DOHH2 (cell line): Measurements from ENCODE around the gene CRADD.

Experiments used
- H3F3A ChIP-seq: fragments of 200-600 bp; sonication (generic), shearing (Covaris generic); 2 replicates; pipeline ENCODE4 v1.6.0; 2016; ENCODE audit warnings: antibody characterized with exemption, mild to moderate bottlenecking; ENCODE audit not compliant: control insufficient read depth, insufficient read depth
- H3K27ac ChIP-seq: fragments of 200-600 bp; sonication (generic); 2 replicates; pipeline ENCODE4 v1.5.1; 2014; ENCODE audit warnings: low read depth, mild to moderate bottlenecking, low read length, moderate library complexity
- H3K27me3 ChIP-seq: fragments of 200-600 bp; sonication (generic); 2 replicates; pipeline ENCODE4 v1.6.1; 2014; ENCODE audit warnings: mild to moderate bottlenecking, low read length, mixed read lengths; ENCODE audit not compliant: control insufficient read depth
- H3K36me3 ChIP-seq: fragments of 200-600 bp; sonication (generic); 2 replicates; pipeline ENCODE4 v1.6.1; 2014; ENCODE audit warnings: mild to moderate bottlenecking, low read length, moderate library complexity, mixed read lengths; ENCODE audit not compliant: control insufficient read depth
- H3K4me1 ChIP-seq: fragments of 200-600 bp; sonication (generic); 2 replicates; pipeline ENCODE4 v1.6.1; 2014; ENCODE audit warnings: mild to moderate bottlenecking, low read length, mixed read lengths; ENCODE audit not compliant: control insufficient read depth
- H3K4me2 ChIP-seq: fragments of 200-600 bp; sonication (generic); 2 replicates; pipeline ENCODE4 v1.6.0; 2014; ENCODE audit warnings: mild to moderate bottlenecking, low read length, moderate library complexity
- H3K4me3 ChIP-seq: fragments of 200-600 bp; sonication (generic); 2 replicates; pipeline ENCODE4 v1.5.1; 2014; ENCODE audit warnings: mild to moderate bottlenecking, low read length, mixed read lengths
- H3K79me2 ChIP-seq: fragments of 200-600 bp; sonication (generic); 2 replicates; pipeline ENCODE4 v1.6.1; 2014; ENCODE audit warnings: mild to moderate bottlenecking, low read length, mixed read lengths; ENCODE audit not compliant: control insufficient read depth
- H3K9me2 ChIP-seq: fragments of 200-600 bp; sonication (generic); replicated peaks from 2 replicates; pipeline ENCODE4 v1.6.1; 2014; ENCODE audit warnings: mild to moderate bottlenecking, low read length, mixed read lengths; ENCODE audit not compliant: control insufficient read depth
- H3K9me3 ChIP-seq: fragments of 200-600 bp; sonication (generic); 2 replicates; pipeline ENCODE4 v1.6.1; 2014; ENCODE audit warnings: antibody characterized with exemption, low read length, mixed read lengths; ENCODE audit not compliant: control insufficient read depth, insufficient read depth
- H4K20me1 ChIP-seq: fragments of 200-600 bp; sonication (generic); 2 replicates; pipeline ENCODE4 v1.6.0; 2014; ENCODE audit warnings: low read depth, mild to moderate bottlenecking, antibody characterized with exemption, low read length, moderate library complexity; ENCODE audit not compliant: control insufficient read depth, insufficient read depth
- CTCF ChIP-seq: fragments of 200-600 bp; sonication (generic); IDR thresholded peaks from one replicate; pipeline ENCODE4 v1.5.1; 2014; ENCODE audit warnings: antibody characterized with exemption, mild to moderate bottlenecking, low read depth, low read length; ENCODE audit not compliant: poor library complexity, severe bottlenecking
- EZH2phosphoT487 ChIP-seq: fragments of 200-600 bp; sonication (generic); IDR thresholded peaks from 2 replicates; pipeline ENCODE4 v1.6.1; 2017; ENCODE audit warnings: borderline replicate concordance, mild to moderate bottlenecking, antibody characterized with exemption, low read length, moderate library complexity, mixed read lengths

The CRADD gene

GRCh38 chr12:93704625-93705024 is 27.4 kb downstream of the CRADD start:
- Histone ChIP-seq H3K36me3 (no peaks in the 10 kb centered on the region), H3K27ac (no peak overlapping the region), H4K20me1 (no peaks in the 10 kb centered on the region), H3F3A (no peaks in the 10 kb centered on the region), H3K9me3 (no peaks in the 10 kb centered on the region), H3K9me2 (no peaks in the 10 kb centered on the region), H3K27me3 (no peaks in the 10 kb centered on the region), H3K4me2 (no peak overlapping the region), H3K79me2 (no peaks in the 10 kb centered on the region), H3K4me3 (no peak overlapping the region), H3K4me1 (peaks cover 1% of the 10 kb centered on the region; the same call in 1 of the 2 replicates)
- TF ChIP-seq CTCF (no peak), EZH2phosphoT487 (no peak)

GRCh38 chr12:93705237-93705636 is 28.1 kb downstream of the CRADD start:
- H3K27me3 ChIP-seq: no peaks in the 10 kb centered on the region
- no peaks in the 10 kb centered on the region for H4K20me1 ChIP-seq
- H3F3A ChIP-seq: no peaks in the 10 kb centered on the region
- H3K4me2 ChIP-seq: no peak overlapping the region
- H3K79me2 ChIP-seq: no peaks in the 10 kb centered on the region
- H3K4me1 ChIP-seq: no peaks in the 10 kb centered on the region
- no peak overlapping the region for H3K27ac ChIP-seq
- H3K36me3 ChIP-seq: no peaks in the 10 kb centered on the region
- H3K9me2 ChIP-seq: no peaks in the 10 kb centered on the region
- no peak overlapping the region for H3K4me3 ChIP-seq
- H3K9me3 ChIP-seq: no peaks in the 10 kb centered on the region
- TF ChIP-seq EZH2phosphoT487 (no peak), CTCF (no peak)

GRCh38 chr12:93706387-93706786 is 29.2 kb downstream of the CRADD start:
- Histone ChIP-seq H4K20me1 (no peaks in the 10 kb centered on the region), H3K4me3 (no peak overlapping the region), H3K79me2 (no peaks in the 10 kb centered on the region), H3K27ac (no peak overlapping the region), H3K4me2 (no peak overlapping the region), H3K4me1 (no peaks in the 10 kb centered on the region), H3K27me3 (no peaks in the 10 kb centered on the region), H3K9me3 (no peaks in the 10 kb centered on the region), H3F3A (no peaks in the 10 kb centered on the region), H3K9me2 (no peaks in the 10 kb centered on the region), H3K36me3 (no peaks in the 10 kb centered on the region)
- TF ChIP-seq CTCF (no peak), EZH2phosphoT487 (no peak)

GRCh38 chr12:93706824-93707223 is 29.6 kb downstream of the CRADD start:
- no peak overlapping the region for H3K4me3 ChIP-seq
- no peaks in the 10 kb centered on the region for H4K20me1 ChIP-seq
- H3K79me2 ChIP-seq: no peaks in the 10 kb centered on the region
- H3K4me2 ChIP-seq: no peak overlapping the region
- H3K36me3 ChIP-seq: no peaks in the 10 kb centered on the region
- no peaks in the 10 kb centered on the region for H3F3A ChIP-seq
- no peak for TF ChIP-seq EZH2phosphoT487
- TF ChIP-seq CTCF: no peak
- H3K9me2 ChIP-seq: no peaks in the 10 kb centered on the region
- no peaks in the 10 kb centered on the region for H3K27me3 ChIP-seq
- no peaks in the 10 kb centered on the region for H3K4me1 ChIP-seq
- H3K9me3 ChIP-seq: no peaks in the 10 kb centered on the region
- H3K27ac ChIP-seq: no peak overlapping the region
